Left ventricle myocardium inferior (tissue), 1 donor: ENCODE data around the gene MRPL53. TPM values are rescaled to one million over a fixed set of nuclear protein-coding genes. Genes with fewer than 3 reads are reported as not detected.

Source experiments
- DNase-seq: peaks from one replicate; pipeline ENCODE4 v3.0.0-alpha.2; 2020
- H3K27ac ChIP-seq: fragments of 200-600 bp; replicated peaks from 2 replicates; pipeline ENCODE4 v1.8.0; 2021
- H3K27me3 ChIP-seq: fragments of 200-600 bp; 2 replicates; pipeline ENCODE4 v1.8.0; 2021; ENCODE audit warnings: low read depth
- H3K36me3 ChIP-seq: fragments of 200-600 bp; 2 replicates; pipeline ENCODE4 v1.8.0; 2021
- H3K4me1 ChIP-seq: fragments of 200-600 bp; 2 replicates; pipeline ENCODE4 v1.8.0; 2021
- H3K4me3 ChIP-seq: fragments of 200-600 bp; 2 replicates; pipeline ENCODE4 v1.8.0; 2021; ENCODE audit warnings: mild to moderate bottlenecking, moderate library complexity
- H3K9me3 ChIP-seq: fragments of 200-600 bp; replicated peaks from 2 replicates; pipeline ENCODE4 v1.8.0; 2021
- CTCF ChIP-seq: fragments of 200-600 bp; IDR thresholded peaks from 2 replicates; pipeline ENCODE4 v1.8.0; 2021; ENCODE audit warnings: antibody characterized with exemption, mild to moderate bottlenecking, borderline replicate concordance
- intact Hi-C: fragments of 100-400 bp; cut with micrococcal nuclease; formaldehyde crosslinking; loops from one replicate; pipeline ENCODE4 v1.11.0; 2022
- long read RNA-seq: library from polyadenylated mRNA; unstranded; transcript quantifications from one replicate; pipeline ENCODE4 v2.0.0, GENCODE V29; 2021
- total RNA-seq: library from RNA; stranded (reverse); fragmentation: NEBNext Ultra II Directional; extraction: Animal tissue kit (Norgen Biotek cat#: 25700); gene quantifications from one replicate; pipeline ENCODE4 v1.2.1, GENCODE V29; 2021
- donor health status: DM: no; HTN: yes; CAD: no; lungs with severe emphysema.

MRPL53 gene
- total RNA-seq: 176 TPM
- long read RNA-seq, transcript MRPL53-202 (2 exons, 386 nt): minor isoform, 12 of 100 reads
- long read RNA-seq, transcript MRPL53-201 (3 exons, 1,162 nt): major isoform, 69 of 100 reads
- long read RNA-seq, partial matches to known transcripts: 17 of 100 reads
- long read RNA-seq, other reads (novel, unspliced or antisense): 1 of 100 reads

GRCh38 chr2:74472086-74472944 lies at the start of gene MRPL53:
TSS of gene MRPL53 (minus strand) at chr2:74472680. CDS start at chr2:74472660, 20 bp downstream.
- Histone ChIP-seq H3K9me3 (no peaks in the 10 kb centered on the region), H3K36me3 (peaks cover 29% of the 10 kb centered on the region), H3K27me3 (no peaks in the 10 kb centered on the region), H3K4me1 (peaks cover 34% of the 10 kb centered on the region), H3K27ac (peak within 1 kb of the TSS; percentile 95), H3K4me3 (peak within 1 kb of the TSS; percentile 88)
- intact Hi-C loops: no loop called here
- no peak for TF ChIP-seq CTCF
- peak; percentile 94 for DNase-seq

GRCh38 chr2:74516650-74517049 lies 44.2 kb upstream of the MRPL53 start:
- peak overlapping the region; percentile 64 for H3K4me3 ChIP-seq
- intact Hi-C loops: no loop called here
- peaks cover 98% of the 10 kb centered on the region for H3K27me3 ChIP-seq
- TF ChIP-seq CTCF: no peak
- no peak for DNase-seq
- H3K9me3 ChIP-seq: no peaks in the 10 kb centered on the region
- H3K4me1 ChIP-seq: peaks cover 35% of the 10 kb centered on the region
- no peak overlapping the region for H3K27ac ChIP-seq
- H3K36me3 ChIP-seq: no peaks in the 10 kb centered on the region

- peaks cover 35% of the 10 kb centered on the region for H3K4me1 ChIP-seq
- no peak overlapping the region for H3K27ac ChIP-seq
- TF ChIP-seq CTCF: no peak
- H3K4me3 ChIP-seq: peak overlapping the region; percentile 64
- intact Hi-C loops: no loop called here
- H3K9me3 ChIP-seq: no peaks in the 10 kb centered on the region
- H3K36me3 ChIP-seq: no peaks in the 10 kb centered on the region
- peak; percentile 75 for DNase-seq
- peaks cover 100% of the 10 kb centered on the region for H3K27me3 ChIP-seq
These were observed 43.6 kb upstream of the MRPL53 start for GRCh38 chr2:74515981-74516633.

- intact Hi-C loops: no loop called here
- DNase-seq: no peak
- Histone ChIP-seq H3K27ac (no peak overlapping the region), H3K4me1 (peaks cover 35% of the 10 kb centered on the region), H3K4me3 (peak overlapping the region; percentile 64), H3K36me3 (no peaks in the 10 kb centered on the region), H3K27me3 (peaks cover 100% of the 10 kb centered on the region), H3K9me3 (no peaks in the 10 kb centered on the region)
- no peak for TF ChIP-seq CTCF
These were observed 42.9 kb upstream of the MRPL53 start for GRCh38 chr2:74515271-74515980.
